GM13977 (cell line): Measurements from ENCODE around the gene ERAS.
"Not testable (repeated sequence)": the region's sequence is repeated elsewhere in the genome, so short reads cannot be mapped to it uniquely, and the experiment has no call there.

Experiments
- DNase-seq: peaks from one replicate; pipeline ENCODE4 v3.0.0; 2012; ENCODE audit warnings: low spot score
- CTCF ChIP-seq: IDR thresholded peaks from 2 replicates; pipeline ENCODE4 v1.5.1; 2012; ENCODE audit warnings: mild to moderate bottlenecking, control low read depth; ENCODE audit not compliant: insufficient read depth; ENCODE audit errors: extremely low read depth, missing control alignments
- in situ Hi-C: fragments of 300-500 bp; cut with MboI; formaldehyde crosslinking; loops from one replicate; pipeline ENCODE4 v1.12.0; 2022; ENCODE audit warnings: low sequenced_read_pairs, low pct_unique_long_range_greater_than_20kb, mixed read lengths, inconsistent platforms; ENCODE audit not compliant: unreplicated experiment

ERAS gene

GRCh38 chrX:48818866-48819265, 7.4 kb upstream of the ERAS start:
- TF ChIP-seq CTCF = no peak
- in situ Hi-C loops = no loop called here
- no peak for DNase-seq

GRCh38 chrX:48819394-48819793, 6.9 kb upstream of the ERAS start:
- in situ Hi-C loops, DNase-seq: not testable (repeated sequence)

- in situ Hi-C loops = no loop called here
- DNase-seq = no peak
- TF ChIP-seq CTCF = no peak
These were observed 3.3 kb upstream of the ERAS start for GRCh38 chrX:48823053-48823452.

GRCh38 chrX:48824066-48824465, 2.2 kb upstream of the ERAS start:
- in situ Hi-C loops = no loop called here
- no peak for TF ChIP-seq CTCF

GRCh38 chrX:48826876-48827653, 752 bp downstream of the ERAS start:
- no peak for DNase-seq
- no peak for TF ChIP-seq CTCF
- in situ Hi-C loops = no loop called here

More at GRCh38 chrX:48824066-48824465, 2.2 kb upstream of the ERAS start:
- DNase-seq = no peak

GRCh38 chrX:48827654-48827968, 1.3 kb downstream of the ERAS start:
- no peak for DNase-seq
- TF ChIP-seq CTCF = no peak
- in situ Hi-C loops = no loop called here

GRCh38 chrX:48829016-48829735, 2.9 kb downstream of the ERAS start:
- no peak for TF ChIP-seq CTCF
- in situ Hi-C loops = no loop called here
- DNase-seq = no peak
